ENCODE results near the gene DHX15. TPM values are rescaled to one million over a fixed set of nuclear protein-coding genes. Genes with fewer than 3 reads are reported as not detected.

DHX15 gene
- total and polyA plus RNA-seq, 2 experiments from 2014 or later, result 226 to 372 TPM

- Histone ChIP-seq H3K27me3 (ENCODE audit: insufficient read depth) (no peaks in the 10 kb centered on the region), H3F3A (replicated peaks; ENCODE audit: low read depth) (peaks cover 39% of the 10 kb centered on the region), H2AFZ (no peak overlapping the region), H3K79me2 (replicated peaks; ENCODE audit: insufficient read depth) (no peaks in the 10 kb centered on the region), H4K20me1 (replicated peaks; ENCODE audit: insufficient read depth) (no peaks in the 10 kb centered on the region), H3K4me2 (peak overlapping the region; percentile 37; the same call in 1 of the 2 replicates), H3K36me3 (ENCODE audit: insufficient read depth) (no peaks in the 10 kb centered on the region), H3K27ac (ENCODE audit: low read depth) (peak overlapping the region; percentile 87), H3K4me1 (ENCODE audit: insufficient read depth) (peaks cover 73% of the 10 kb centered on the region), H3K4me3 (no peak overlapping the region), H3K9me2 (ENCODE audit: insufficient read depth) (no peaks in the 10 kb centered on the region)
- Mint-ChIP-seq H3K4me3 (no peak overlapping the region), H3K27ac (peak overlapping the region; percentile 79), H3K4me1 (peaks cover 64% of the 10 kb centered on the region), H3K36me3 (ENCODE audit: low read depth) (peaks cover 35% of the 10 kb centered on the region), H3K27me3 (ENCODE audit: insufficient read depth, low read depth, poor library complexity) (peaks cover 32% of the 10 kb centered on the region), H3K9me3 (peaks cover 10% of the 10 kb centered on the region)
- ATAC-seq, result peak; percentile 47
- peak; percentile 22; the same call in 1 of the 2 replicates for TF ChIP-seq POLR2AphosphoS5 (IDR thresholded peaks at IDR 0.05; ENCODE audit: low read depth)
- no peak for TF ChIP-seq EZH2phosphoT487 (IDR thresholded peaks at IDR 0.05; ENCODE audit: unreplicated experiment)
- TF ChIP-seq, protein P1, sequence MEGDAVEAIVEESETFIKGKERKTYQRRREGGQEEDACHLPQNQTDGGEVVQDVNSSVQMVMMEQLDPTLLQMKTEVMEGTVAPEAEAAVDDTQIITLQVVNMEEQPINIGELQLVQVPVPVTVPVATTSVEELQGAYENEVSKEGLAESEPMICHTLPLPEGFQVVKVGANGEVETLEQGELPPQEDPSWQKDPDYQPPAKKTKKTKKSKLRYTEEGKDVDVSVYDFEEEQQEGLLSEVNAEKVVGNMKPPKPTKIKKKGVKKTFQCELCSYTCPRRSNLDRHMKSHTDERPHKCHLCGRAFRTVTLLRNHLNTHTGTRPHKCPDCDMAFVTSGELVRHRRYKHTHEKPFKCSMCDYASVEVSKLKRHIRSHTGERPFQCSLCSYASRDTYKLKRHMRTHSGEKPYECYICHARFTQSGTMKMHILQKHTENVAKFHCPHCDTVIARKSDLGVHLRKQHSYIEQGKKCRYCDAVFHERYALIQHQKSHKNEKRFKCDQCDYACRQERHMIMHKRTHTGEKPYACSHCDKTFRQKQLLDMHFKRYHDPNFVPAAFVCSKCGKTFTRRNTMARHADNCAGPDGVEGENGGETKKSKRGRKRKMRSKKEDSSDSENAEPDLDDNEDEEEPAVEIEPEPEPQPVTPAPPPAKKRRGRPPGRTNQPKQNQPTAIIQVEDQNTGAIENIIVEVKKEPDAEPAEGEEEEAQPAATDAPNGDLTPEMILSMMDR (conservative IDR thresholded peaks at IDR 0.05; ENCODE audit: low read depth in 2 of 2), result no peak
- TF ChIP-seq NANOG (IDR thresholded peaks at IDR 0.05; ENCODE audit: borderline replicate concordance), result no peak
- TF ChIP-seq, protein P2, sequence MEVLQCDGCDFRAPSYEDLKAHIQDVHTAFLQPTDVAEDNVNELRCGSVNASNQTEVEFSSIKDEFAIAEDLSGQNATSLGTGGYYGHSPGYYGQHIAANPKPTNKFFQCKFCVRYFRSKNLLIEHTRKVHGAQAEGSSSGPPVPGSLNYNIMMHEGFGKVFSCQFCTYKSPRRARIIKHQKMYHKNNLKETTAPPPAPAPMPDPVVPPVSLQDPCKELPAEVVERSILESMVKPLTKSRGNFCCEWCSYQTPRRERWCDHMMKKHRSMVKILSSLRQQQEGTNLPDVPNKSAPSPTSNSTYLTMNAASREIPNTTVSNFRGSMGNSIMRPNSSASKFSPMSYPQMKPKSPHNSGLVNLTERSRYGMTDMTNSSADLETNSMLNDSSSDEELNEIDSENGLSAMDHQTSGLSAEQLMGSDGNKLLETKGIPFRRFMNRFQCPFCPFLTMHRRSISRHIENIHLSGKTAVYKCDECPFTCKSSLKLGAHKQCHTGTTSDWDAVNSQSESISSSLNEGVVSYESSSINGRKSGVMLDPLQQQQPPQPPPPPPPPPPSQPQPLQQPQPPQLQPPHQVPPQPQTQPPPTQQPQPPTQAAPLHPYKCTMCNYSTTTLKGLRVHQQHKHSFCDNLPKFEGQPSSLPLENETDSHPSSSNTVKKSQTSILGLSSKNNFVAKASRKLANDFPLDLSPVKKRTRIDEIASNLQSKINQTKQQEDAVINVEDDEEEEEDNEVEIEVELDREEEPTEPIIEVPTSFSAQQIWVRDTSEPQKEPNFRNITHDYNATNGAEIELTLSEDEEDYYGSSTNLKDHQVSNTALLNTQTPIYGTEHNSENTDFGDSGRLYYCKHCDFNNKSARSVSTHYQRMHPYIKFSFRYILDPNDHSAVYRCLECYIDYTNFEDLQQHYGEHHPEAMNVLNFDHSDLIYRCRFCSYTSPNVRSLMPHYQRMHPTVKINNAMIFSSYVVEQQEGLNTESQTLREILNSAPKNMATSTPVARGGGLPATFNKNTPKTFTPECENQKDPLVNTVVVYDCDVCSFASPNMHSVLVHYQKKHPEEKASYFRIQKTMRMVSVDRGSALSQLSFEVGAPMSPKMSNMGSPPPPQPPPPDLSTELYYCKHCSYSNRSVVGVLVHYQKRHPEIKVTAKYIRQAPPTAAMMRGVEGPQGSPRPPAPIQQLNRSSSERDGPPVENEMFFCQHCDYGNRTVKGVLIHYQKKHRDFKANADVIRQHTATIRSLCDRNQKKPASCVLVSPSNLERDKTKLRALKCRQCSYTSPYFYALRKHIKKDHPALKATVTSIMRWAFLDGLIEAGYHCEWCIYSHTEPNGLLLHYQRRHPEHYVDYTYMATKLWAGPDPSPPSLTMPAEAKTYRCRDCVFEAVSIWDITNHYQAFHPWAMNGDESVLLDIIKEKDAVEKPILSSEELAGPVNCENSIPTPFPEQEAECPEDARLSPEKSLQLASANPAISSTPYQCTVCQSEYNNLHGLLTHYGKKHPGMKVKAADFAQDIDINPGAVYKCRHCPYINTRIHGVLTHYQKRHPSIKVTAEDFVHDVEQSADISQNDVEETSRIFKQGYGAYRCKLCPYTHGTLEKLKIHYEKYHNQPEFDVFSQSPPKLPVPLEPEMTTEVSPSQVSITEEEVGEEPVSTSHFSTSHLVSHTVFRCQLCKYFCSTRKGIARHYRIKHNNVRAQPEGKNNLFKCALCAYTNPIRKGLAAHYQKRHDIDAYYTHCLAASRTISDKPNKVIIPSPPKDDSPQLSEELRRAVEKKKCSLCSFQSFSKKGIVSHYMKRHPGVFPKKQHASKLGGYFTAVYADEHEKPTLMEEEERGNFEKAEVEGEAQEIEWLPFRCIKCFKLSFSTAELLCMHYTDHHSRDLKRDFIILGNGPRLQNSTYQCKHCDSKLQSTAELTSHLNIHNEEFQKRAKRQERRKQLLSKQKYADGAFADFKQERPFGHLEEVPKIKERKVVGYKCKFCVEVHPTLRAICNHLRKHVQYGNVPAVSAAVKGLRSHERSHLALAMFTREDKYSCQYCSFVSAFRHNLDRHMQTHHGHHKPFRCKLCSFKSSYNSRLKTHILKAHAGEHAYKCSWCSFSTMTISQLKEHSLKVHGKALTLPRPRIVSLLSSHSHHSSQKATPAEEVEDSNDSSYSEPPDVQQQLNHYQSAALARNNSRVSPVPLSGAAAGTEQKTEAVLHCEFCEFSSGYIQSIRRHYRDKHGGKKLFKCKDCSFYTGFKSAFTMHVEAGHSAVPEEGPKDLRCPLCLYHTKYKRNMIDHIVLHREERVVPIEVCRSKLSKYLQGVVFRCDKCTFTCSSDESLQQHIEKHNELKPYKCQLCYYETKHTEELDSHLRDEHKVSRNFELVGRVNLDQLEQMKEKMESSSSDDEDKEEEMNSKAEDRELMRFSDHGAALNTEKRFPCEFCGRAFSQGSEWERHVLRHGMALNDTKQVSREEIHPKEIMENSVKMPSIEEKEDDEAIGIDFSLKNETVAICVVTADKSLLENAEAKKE (CRISPR knock-in tag; IDR thresholded peaks at IDR 0.05), result no peak
- DNase-seq (ENCODE audit: low spot score), result peak; percentile 74
These were observed 72.8 kb downstream of the DHX15 start for GRCh38 chr4:24511371-24512063.

Data from GM23338 (cell line).